Heart left ventricle (tissue), 16 donors: Measurements from ENCODE around the gene MYO16. TPM values are rescaled to one million over a fixed set of nuclear protein-coding genes. Genes with fewer than 3 reads are reported as not detected.

Experiments used
- ATAC-seq, 4 donors: fragments of 200-7000 bp; cut with Tn5 transposase; one replicate each; pipeline ENCODE4 v1.9.1; 2020 to 2022; ENCODE audit warnings: moderate library complexity in 4 of 4, mild to moderate bottlenecking in 3 of 4, moderate number of reproducible peaks in 1 of 4
- DNase-seq, 5 donors: peaks; one replicate each; pipeline ENCODE4 v3.0.0-alpha.2; 2020
- H3K27ac ChIP-seq, 12 donors: fragments of 200-600 bp; sonication (generic) in 4 of 12; one replicate each; pipeline versions ENCODE4 v1.5.0 to v1.8.0; 2016 to 2022; ENCODE audit warnings: mild to moderate bottlenecking in 2 of 12
- H3K27me3 ChIP-seq, 9 donors: fragments of 200-600 bp; sonication (generic) in 2 of 9; one replicate each; pipeline versions ENCODE4 v1.5.1 to v1.8.0; 2016 to 2022; ENCODE audit warnings: mild to moderate bottlenecking in 3 of 9
- H3K36me3 ChIP-seq, 9 donors: fragments of 200-600 bp; sonication (generic) in 2 of 9; one replicate each; pipeline versions ENCODE4 v1.5.0 to v1.8.0; 2018 to 2022; ENCODE audit warnings: mild to moderate bottlenecking in 2 of 9
- H3K4me1 ChIP-seq, 12 donors: fragments of 200-600 bp; sonication (generic) in 4 of 12; one replicate each; pipeline versions ENCODE4 v1.5.0 to v1.8.0; 2016 to 2022; ENCODE audit warnings: mild to moderate bottlenecking in 3 of 12
- H3K4me3 ChIP-seq, 12 donors: fragments of 200-600 bp; sonication (generic) in 4 of 12; one replicate each; pipeline versions ENCODE4 v1.5.0 to v1.8.0; 2017 to 2022; ENCODE audit warnings: mild to moderate bottlenecking in 9 of 12, moderate library complexity in 4 of 12
- H3K9me3 ChIP-seq, 12 donors: fragments of 200-600 bp; sonication (generic) in 4 of 12; one replicate each; pipeline versions ENCODE4 v1.5.0 to v1.8.0; 2016 to 2022; ENCODE audit warnings: mild to moderate bottlenecking in 1 of 12
- POLR2A ChIP-seq, 2 donors: fragments of 450-650 bp; IDR thresholded peaks; one replicate each; pipeline ENCODE4 v1.6.1; 2017; ENCODE audit warnings: antibody characterized with exemption in 2 of 2, mild to moderate bottlenecking in 2 of 2, moderate library complexity in 2 of 2
- WGBS, 4 donors: extraction: QIAGEN DNeasy Blood & Tissue Kit in 2 of 4; methylation state at CpG; one replicate each; pipeline versions ENCODE4 v1.1.5 to v1.1.7; 2013 to 2018; 5-methylcytosine and 5-hydroxymethylcytosine counted together
- intact Hi-C, 10 donors: fragments of 100-400 bp; cut with DNase I; formaldehyde crosslinking; loops; one replicate each; pipeline versions ENCODE4 v1.11.1 to v1.14.2; 2022
- polyA plus RNA-seq, 2 donors: library from polyadenylated mRNA; stranded (reverse); fragments of 200-250 nt; gene quantifications; one replicate each; pipeline ENCODE4 v1.2.3, GENCODE V29; 2013
- total RNA-seq, 9 donors: library from RNA; depleted of rRNA in 2 of 9; stranded (reverse); fragments of >200 nt in 2 of 9; fragmentation: NEBNext Ultra II Directional in 3 of 9; extraction: Animal tissue kit (Norgen Biotek cat#: 25700) in 3 of 9; gene quantifications; one replicate each; pipeline versions ENCODE4 v1.1.0 to v1.2.4, GENCODE V29; 2016 to 2023
- TF ChIP-seq, protein P1 (sequence below), 12 donors: fragments of 200-600 bp; sonication (generic) in 4 of 12; IDR thresholded peaks; one replicate each; pipeline versions ENCODE4 v1.5.0 to v1.8.0; 2018 to 2022; ENCODE audit warnings: antibody characterized with exemption in 12 of 12, mild to moderate bottlenecking in 5 of 12
- donor health status: ischemic (EF 13 %, LVEDD 7.1; RV severe dilation, severe dysfunction).
- donor health status: healthy with polysubstance abuse.
- donor health status: DM: no; HTN: yes; CAD: no.
- donor health status: DM: no; HTN: no; CAD: no.
- donor health status: ischemic (EF 25% LVEDD 6.9; RV normal size, moderate dysfunction).
- donor health status: ischemic (EF 25% LVEDD 5.7; RV mildly dilated, moderate dysfunction).
- donor health status: healthy.
- donor health status: DM: yes; HTN: yes; CAD: no.
- donor health status: ischemic (EF 35%, LVEDD 5.7; RV mildly dilated, moderate dysfunction).
- donor health status: nonischemic (EF 11% LVEDD 7.7; RV severe dilation, severe dysfunction).
- donor health status: DM: yes; HTN: yes; CAD: no.
- donor health status: PGD.
- donor health status: ischemic (EF 29% LVEDD 5.4; RV normal size, mild dysfunction).
- donor health status: nonischemic (EF 23%, LVEDD 6.1; RV moderate dilation, normal function).

The MYO16 gene
- total and polyA plus RNA-seq, 11 donors: 0.16 to 5.2 (median 0.81) TPM

DNA sequence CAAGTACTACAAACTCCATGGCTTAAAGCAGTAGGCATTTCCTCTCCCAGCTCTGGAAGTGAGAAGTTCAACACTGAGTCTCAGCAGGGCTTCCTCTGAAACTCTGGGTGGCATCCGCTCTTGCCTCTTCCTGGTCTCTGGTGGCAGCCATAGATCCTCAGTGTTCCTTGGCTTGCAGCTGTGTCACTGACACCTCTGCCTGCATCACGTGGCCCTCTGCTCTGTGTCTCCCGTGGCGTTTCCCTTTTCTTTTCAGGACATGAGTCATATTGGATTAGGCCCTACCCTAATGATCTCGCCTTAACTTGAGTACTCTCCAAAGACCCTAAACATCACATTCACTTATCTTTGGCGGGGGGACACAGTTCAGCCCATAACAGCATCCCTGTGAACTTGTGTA lies 466.7 kb downstream of the MYO16 start:
- H3K27ac ChIP-seq: no peak overlapping the region
- intact Hi-C loops: no loop called here
- DNase-seq: no peak
- no peaks in the 10 kb centered on the region for H3K27me3 ChIP-seq
- TF ChIP-seq, protein P1, sequence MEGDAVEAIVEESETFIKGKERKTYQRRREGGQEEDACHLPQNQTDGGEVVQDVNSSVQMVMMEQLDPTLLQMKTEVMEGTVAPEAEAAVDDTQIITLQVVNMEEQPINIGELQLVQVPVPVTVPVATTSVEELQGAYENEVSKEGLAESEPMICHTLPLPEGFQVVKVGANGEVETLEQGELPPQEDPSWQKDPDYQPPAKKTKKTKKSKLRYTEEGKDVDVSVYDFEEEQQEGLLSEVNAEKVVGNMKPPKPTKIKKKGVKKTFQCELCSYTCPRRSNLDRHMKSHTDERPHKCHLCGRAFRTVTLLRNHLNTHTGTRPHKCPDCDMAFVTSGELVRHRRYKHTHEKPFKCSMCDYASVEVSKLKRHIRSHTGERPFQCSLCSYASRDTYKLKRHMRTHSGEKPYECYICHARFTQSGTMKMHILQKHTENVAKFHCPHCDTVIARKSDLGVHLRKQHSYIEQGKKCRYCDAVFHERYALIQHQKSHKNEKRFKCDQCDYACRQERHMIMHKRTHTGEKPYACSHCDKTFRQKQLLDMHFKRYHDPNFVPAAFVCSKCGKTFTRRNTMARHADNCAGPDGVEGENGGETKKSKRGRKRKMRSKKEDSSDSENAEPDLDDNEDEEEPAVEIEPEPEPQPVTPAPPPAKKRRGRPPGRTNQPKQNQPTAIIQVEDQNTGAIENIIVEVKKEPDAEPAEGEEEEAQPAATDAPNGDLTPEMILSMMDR (IDR thresholded peaks at IDR 0.05): no peak
- TF ChIP-seq POLR2A (IDR thresholded peaks at IDR 0.05): no peak
- H3K4me1 ChIP-seq: no peaks in the 10 kb centered on the region
- no peak for ATAC-seq
- H3K9me3 ChIP-seq: peaks cover 0 to 7% (median 0%) of the 10 kb centered on the region in 12 donors
- H3K36me3 ChIP-seq: no peaks in the 10 kb centered on the region
- no peak overlapping the region for H3K4me3 ChIP-seq
- WGBS, 4 donors: 43 to 66% (median 59%) methylated on average over 5 to 6 of the region's 6 CpGs

DNA sequence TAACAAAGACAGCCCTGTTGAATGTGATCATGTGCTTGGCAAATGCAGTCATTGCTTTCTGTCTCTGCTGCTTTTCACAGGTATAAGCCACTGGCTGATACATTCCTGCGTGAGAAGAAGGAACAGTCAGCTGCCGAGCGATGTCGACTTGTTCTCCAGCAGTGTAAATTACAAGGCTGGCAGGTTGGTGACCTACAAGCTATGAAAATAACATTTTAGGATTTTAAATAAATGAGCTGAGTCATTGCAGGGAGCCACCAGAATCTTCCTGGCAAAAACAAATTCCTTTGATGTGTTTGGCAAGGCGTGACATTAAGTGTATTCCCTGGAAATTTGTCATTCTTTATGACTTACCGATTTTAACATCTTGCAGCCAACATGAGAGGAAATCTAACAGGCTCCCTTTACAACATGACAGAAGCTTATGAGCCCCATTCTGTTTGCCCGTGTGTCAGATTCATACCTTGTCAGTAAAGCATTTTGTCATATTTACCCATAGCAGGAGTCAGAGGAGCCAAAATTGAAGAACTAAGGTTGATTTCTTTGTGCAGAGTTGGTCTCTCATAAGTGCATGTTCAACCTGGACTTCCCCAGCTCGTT lies 471.4 kb downstream of the MYO16 start:
- Histone ChIP-seq H3K36me3 (no peaks in the 10 kb centered on the region), H3K4me1 (no peaks in the 10 kb centered on the region), H3K27me3 (no peaks in the 10 kb centered on the region), H3K27ac (no peak overlapping the region), H3K9me3 (no peaks in the 10 kb centered on the region), H3K4me3 (no peak overlapping the region)
- DNase-seq (no peak), ATAC-seq (no peak)
- WGBS, 4 donors: 81 to 83% (median 83%) methylated on average over 8 of the region's 8 CpGs
- intact Hi-C loops: no loop called here
- TF ChIP-seq POLR2A (IDR thresholded peaks at IDR 0.05): no peak
- TF ChIP-seq, protein P1 (IDR thresholded peaks at IDR 0.05): no peak

DNA sequence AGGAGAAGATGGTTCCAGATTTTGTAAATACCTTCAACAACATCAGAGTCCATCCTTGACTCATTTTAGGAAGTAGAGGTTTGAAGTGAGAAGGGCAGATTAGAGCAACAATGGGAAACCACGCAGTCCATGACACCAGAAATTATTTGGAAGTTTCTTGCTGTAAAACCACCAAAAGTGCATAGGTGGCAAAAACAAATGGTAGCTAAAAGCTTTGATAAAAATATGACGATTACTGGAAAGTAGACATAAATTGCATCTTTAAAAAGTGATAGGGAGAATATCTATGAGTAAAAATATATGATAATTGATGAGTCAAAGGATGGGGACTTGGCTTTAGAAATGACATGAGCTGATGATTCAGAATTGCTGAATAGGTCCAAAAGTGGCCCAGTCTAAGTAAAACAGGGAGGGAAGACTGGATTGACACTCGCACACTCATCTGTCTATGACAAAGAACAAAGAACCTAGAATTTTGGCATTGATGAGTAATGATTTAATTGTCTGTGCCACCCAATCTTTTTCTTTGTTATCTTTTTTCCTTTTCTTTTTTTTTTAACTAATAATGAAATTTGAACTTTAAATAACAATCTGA lies 472.2 kb downstream of the MYO16 start:
- TF ChIP-seq, protein P1 (IDR thresholded peaks at IDR 0.05): no peak
- TF ChIP-seq POLR2A (IDR thresholded peaks at IDR 0.05): no peak
- Histone ChIP-seq H3K27ac (no peak overlapping the region), H3K36me3 (no peaks in the 10 kb centered on the region), H3K4me1 (no peaks in the 10 kb centered on the region), H3K27me3 (no peaks in the 10 kb centered on the region), H3K4me3 (no peak overlapping the region), H3K9me3 (no peaks in the 10 kb centered on the region)
- DNase-seq (no peak), ATAC-seq (no peak)
- whole genome bisulfite sequencing, 4 donors: 80 to 89% (median 85%) methylated on average over 3 of the region's 3 CpGs
- intact Hi-C loops: no loop called here

DNA sequence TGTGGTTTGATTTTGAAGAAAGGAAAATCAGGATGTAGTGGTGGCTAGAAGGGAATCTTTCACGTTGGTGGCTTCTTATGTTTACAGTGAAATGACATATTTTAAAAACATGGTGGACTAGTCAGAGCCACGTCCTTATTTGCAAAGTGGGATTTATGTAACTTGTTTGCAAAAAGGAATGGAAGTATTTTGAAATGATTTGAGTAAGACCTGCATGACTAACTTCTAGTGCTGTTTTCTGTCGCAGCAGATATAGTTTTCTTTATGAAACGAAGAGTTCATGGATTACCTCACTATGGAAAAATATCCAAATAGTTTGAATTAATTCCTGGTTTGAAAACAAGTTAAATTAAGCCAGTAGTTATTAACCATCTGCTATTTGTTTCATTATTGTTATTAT lies 476.5 kb downstream of the MYO16 start:
- TF ChIP-seq, protein P1 (IDR thresholded peaks at IDR 0.05): no peak
- no peak for TF ChIP-seq POLR2A (IDR thresholded peaks at IDR 0.05)
- no peak overlapping the region for H3K4me3 ChIP-seq
- H3K27me3 ChIP-seq: no peaks in the 10 kb centered on the region
- DNase-seq (no peak), ATAC-seq (no peak)
- no peaks in the 10 kb centered on the region for H3K36me3 ChIP-seq
- no peaks in the 10 kb centered on the region for H3K9me3 ChIP-seq
- intact Hi-C loops: no loop called here
- 60 to 81% (median 78%) methylated on average over 4 of the region's 4 CpGs for WGBS, 4 donors
- H3K27ac ChIP-seq: no peak overlapping the region
- no peaks in the 10 kb centered on the region for H3K4me1 ChIP-seq
